Suppressor macrophage treated with lipopolysaccharide for 4 hours (primary cell): Measurements from ENCODE around the gene KRT2.
A peak's percentile ranks its signal among the peaks of the same experiment; 100 is the strongest.

Experiments used
- DNase-seq: peaks from one replicate; pipeline ENCODE4 v3.0.0-alpha.2; 2020

KRT2 gene

DNA sequence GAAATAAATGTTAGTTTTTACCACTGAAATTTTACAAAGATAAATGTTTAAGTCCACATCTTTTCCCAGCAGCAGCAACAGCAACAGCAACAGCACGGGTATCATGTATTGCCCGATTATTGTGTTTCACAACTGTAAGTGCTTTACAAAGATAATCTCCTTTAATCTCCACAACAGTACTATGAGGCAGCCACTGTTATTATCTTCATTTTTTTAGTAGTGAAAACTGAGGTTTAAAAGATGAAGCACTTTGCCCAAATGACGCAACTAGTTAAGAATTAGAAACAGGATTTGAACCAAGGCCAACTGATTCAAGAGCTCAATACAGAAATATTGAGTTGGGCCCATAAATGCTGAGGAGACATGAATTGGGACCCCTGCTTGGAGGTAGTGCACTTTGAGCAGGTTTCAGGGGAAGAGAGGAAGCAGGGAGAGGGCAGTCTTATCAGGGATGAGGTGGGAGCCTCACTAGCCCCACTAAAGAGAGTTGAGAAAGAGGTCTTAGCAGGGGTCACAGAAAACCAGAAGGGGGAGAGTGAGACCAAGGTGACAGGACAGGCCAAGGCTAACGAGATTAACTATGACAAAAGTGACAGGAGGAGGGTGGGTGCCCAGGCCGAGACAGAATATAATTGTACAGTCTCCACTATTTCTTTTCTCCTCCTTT lies 15.3 kb downstream of the KRT2 start:
- no peak for DNase-seq

DNA sequence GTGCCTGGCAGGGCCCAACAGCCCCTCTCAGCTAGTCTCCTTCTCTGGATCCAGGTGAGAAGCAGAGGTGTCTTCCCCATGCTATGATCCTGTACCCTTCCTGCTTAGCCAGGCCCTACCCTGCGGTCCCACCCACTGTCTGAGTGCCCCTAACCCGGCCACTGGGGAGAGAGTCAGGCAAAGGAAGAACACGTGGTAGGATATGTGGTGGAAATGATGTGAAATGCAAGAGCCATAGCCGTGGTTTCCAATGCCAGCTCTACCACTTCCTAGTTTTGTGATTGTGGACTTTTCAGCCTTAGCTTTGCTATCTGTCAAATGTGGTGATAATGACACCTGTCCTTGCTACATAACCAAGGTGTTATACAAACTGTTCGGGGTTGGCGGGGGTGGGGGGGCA lies 15.8 kb downstream of the KRT2 start:
- no peak for DNase-seq

DNA sequence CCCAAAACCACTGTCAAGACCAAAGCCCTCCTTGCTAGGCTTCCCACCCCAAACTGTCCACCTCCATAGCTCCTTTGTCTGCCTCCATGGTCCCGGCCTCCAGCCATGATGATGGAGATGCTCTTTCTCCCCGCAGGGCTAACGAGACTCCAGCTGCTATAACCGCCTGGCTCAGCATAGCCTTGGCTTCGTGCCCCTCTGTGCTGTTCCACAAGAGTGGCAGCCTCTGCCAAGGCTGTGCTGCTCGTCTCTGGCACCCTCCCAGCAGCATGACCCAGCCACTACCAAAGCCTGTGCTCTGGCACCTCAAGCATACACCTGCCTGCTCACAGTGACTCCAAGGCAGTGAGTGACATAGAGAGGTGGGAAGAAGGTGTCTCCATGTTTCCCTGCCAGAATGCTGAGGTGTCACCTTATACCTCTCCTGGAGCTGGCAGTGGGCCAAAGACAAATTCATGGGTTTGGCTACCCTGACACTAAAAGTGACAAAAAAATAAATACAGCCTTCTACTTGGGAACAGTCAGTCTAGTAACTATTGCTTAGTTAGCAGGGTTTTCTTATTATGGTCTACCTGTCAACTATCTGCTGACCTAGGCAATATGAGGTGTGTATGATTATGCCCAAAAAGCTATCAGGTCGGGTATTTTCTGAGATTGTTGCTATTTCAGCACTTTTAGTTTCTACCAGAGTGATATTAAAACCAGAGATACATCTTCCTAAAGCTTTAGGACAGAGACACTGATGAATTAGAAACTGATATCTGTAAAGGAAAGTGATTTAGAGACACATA lies 17.6 kb downstream of the KRT2 start:
- DNase-seq, result no peak

DNA sequence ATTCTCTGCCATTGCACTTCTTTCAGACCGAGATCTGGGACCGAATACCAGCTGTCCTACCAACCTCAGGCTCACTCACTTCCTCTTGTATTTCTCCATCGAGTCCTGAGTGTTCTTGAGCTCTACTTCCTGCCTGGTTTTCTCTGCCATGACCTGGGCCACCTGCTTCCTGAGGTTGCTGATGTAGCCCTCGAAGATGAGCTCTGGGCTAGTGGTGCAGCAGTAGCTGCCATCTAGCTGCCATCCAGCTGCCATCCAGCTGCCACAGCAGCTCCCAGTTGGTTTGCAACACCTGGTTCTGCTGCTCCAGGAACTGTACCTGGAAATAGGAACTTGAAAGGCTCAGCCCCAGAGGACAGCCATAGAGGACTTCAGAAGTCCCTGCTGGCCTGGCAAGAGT lies 18.6 kb downstream of the KRT2 start:
- no peak for DNase-seq

DNA sequence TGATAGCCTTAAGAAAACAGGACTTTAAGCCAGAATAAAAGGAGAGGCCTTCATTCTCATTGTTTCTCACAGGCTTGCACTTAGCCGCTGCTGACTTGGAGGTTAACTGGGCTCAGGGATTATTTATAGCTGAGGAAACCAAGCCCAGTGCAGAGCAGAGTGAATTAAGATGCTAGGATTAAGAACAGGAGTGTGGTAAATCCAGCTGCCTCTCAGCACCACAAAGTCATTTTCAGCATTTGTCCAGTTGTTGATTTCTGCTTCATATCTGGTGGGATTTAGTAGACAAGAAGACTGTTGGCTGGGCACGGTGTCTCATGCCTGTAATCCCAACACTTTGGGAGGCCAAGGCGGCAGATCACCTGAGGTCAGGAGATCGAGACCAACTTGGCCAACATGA lies 19.4 kb downstream of the KRT2 start:
- no peak for DNase-seq

DNA sequence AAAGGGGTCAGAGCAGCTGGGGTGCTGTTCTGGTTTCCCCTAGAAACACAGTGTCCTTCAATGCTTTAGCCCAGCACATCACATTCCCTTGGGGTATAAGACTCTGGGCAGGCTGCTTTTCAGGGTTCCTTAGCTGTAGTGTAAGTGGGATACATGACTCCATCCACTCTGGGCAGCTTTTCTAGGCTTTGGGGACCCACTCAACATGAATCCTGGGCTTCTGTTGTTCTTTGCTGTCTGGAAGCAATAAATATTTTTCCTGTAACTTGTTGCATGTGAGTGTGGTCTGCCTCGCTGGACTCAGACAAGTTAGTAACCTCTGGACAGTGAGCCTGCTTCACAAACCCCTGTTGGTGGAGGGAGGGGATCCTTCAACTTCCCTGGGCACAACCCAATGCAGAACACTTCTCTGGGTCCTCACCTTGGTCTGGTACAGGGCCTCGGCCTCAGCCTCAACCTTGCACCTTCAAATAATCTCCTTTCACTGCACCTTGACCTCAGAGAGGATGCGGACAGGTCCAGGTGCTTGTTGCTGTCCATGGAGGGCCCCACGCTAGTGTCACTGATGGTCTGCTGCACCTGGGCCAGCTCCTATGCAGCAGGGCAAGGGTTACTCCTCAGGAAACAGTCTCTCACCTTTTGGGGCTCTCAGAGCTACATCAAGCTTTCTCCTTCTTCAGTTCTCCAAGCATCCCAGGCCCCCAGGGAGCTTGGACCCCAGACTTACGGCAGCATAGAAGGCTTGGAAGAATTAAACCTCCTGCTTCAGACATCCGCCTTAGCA lies 20.1 kb downstream of the KRT2 start:
- DNase-seq, result no peak

DNA sequence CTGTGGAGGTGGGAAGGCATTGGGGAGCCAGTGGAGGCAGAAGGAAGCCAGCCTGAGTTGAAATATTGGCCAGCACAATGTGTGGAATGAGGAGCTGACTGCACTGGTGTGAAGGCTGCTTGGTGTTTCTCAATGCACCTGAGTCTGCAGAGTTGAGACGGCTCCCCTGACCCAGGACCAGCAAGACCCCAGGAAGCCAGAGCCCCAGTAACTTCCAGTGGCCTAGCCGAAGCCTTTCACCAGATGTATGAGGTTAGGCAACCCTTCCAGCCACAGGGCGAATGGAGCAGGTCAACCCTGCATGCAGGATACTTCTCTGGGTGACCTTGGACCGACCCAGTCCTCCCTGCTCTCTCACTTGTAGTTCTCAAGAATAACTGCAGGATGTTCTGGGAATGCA lies 20.7 kb downstream of the KRT2 start:
- DNase-seq, result no peak

DNA sequence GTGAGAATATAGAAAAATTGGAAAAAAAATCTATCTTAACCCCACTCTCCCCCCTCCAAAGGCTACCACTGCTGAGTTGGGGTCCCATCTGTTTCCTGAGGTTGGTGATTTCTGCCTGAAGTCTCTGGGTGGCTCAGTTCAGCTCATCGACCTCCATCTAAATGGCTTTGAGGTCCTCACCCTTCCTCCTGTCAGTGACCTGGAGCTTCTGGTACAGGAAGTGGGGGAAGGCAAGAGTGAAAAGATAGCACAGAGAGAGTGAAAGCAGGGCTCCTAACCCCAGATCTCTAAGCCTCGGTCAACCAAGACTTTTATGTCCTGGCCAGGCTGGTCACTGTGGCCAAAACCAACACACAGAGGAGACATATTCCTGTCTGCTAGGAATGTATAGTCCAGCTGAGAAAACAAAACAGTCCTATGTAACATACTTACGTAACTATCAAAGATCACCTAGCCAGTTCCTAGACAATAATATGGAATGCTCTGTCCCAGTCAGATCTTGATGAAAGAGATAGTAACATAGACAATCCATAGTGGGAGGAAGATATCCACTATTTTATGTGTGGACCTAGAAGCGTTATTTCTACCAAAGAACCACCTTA lies 21.3 kb downstream of the KRT2 start:
- no peak for DNase-seq

DNA sequence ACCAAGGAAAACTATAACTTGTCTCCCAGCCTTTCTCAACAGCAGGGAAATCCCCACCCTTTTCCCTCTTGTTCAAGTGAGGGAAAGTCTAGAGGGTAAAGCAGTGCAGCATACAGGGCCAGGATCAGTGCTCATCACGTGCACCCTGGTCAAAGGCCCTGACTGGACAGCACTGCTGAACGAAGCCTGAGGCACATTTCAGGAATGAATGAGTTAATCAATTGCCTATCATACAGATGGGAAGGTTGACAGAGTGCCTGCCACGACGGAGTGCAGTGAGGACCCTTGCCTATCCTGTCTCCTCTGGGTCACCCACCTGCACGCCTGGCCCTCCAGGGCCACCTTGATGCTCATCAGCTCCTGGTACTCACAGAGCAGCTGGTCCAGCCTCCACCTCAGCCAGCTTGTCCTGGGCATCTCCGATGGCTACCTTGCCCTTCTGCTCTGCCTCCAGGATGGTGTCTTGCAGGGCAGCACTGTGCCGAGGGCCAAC lies 22.0 kb downstream of the KRT2 start:
- DNase-seq, result no peak

DNA sequence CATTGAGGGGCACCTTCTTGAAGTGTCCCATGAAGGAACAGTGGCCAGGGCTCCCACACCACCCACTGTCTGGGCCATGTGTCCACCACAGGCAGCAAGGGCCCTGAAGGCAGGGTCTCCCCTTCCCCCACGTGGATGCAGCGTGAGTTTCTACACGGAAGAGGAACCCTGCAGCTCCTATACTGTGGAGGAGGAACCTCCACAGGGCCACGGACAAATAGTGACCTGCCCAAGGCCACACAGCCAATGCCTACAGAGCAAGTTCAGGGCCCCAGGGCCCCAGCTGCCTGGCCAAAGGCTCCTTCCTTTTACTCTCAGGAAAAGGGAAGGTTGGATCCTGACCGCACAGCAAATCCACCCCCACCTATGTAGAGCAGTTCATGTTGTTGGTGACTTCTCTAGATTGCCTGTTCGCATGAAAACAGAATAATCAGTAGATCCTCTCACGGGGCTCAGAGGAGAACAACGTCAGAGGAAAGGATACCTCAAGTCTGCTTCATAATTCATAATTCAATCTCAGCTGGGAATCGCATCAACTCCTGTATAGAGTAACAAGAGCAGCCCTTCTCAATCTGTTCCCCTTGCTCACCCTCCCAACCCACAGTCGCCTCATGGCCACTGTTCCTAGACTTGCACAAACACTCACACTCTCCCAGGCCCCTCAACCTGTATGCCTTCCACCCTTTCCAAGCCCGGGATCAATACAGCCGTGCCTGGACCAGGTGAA lies 22.6 kb downstream of the KRT2 start:
- DNase-seq, result no peak

DNA sequence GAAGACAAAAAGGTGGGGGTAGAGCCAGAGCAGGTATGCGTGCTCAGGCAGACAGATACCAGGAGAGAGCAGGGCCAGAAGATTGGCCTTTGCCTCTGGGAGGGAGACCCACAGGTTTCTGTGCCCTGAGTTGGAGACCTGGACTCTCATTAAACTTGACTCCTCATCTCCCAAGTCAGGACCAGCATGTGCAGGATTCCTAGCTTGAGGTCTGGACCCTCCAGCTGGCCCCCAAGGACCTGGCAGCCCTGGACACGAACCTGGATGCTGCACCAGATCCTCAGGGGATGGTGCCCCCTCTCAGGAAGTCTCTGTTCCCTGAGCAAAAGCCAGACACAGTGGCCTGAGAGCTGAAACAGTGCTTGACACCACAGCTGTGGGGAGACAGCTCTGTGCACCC lies 23.2 kb downstream of the KRT2 start:
- no peak for DNase-seq

DNA sequence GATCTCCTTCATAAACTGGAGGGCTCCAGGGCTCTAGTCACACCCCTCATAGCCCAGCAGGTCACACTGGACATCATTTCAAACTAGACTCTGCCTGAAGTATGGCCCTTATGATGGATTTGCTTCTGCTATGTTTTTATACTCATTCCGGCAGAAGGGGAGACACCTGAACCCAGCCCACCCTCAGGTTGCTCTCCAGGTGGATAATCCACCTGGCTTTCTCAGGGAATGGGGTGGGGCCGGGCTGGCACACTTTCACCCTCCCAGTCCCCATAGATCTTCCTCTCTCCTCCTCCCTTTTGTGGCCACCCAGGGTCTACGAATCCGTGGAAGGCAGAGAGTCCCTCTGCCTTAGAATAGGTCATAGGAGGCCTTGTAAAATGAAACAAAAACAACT lies 23.9 kb downstream of the KRT2 start:
- DNase-seq, result no peak

DNA sequence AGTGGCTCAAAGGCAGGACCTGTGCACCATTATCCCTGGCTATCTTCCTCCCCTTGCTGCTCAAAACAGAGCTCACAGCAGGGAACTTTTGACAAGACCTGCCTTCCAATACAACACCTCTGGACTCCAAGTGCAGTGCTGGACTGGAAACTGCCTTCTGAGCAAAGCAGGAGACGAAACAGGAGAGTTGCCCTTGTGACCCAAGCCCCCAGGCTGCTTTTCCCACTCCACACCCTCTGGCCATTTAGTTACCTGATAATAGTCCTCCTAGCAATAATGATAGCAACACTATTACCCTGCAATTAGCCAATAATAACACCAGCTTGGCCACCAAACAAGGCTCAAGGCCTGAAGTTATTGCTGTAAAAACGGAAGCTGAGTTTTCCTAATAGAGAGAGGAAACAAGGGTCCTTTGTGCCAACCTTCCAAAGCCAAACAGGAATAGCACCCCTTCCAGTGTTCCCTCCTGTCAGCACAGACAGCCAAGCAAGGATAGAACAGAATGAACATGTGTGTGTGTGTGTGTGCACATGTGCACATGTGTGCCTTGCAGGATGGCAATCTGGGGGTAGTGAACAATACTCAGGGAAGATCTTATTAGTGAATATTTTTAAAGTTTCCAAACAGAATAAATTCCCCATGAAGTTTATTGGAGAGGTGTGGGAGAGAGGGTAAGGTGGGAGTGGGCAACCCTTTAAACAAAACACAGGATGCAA lies 24.5 kb downstream of the KRT2 start:
- no peak for DNase-seq

DNA sequence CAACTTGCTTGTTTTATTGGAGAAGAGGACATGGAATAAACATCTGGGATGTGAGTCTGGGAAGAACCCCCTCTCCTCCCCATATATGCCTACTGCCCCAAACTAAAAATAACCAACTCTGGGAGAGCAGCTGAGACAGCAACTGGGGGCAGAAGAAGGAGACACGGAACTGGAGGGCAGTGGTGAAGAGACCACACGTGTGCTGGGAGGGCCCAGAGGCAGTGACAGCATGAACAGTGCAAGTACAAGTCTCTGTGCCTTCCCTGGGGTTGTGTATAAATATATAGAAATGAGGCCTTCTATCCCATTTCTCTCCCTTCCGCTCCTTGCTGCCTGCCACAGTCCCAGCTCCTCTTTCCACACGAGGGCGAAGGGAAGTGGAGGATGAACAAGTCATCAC lies 29.7 kb downstream of the KRT2 start:
- no peak for DNase-seq

DNA sequence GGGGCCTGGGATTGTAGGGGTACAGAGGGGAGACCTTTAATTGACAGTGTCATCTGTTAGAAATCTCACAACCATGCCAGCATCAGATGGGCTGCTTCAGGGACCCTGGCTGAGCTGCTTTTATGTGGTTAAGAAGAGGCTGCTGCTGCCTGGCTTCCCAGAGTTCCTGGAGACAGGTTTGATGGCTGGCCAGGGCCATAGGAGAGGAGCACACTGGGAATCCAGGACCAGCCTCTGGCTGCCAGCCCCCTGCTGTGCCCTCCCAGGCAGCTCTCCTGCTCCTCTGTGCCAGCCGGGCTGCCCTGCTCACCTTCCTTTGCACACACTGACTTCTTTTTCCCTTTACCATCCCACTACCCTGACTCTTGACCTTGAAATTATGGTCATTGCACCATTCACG lies 33.1 kb downstream of the KRT2 start:
- DNase-seq, result no peak

DNA sequence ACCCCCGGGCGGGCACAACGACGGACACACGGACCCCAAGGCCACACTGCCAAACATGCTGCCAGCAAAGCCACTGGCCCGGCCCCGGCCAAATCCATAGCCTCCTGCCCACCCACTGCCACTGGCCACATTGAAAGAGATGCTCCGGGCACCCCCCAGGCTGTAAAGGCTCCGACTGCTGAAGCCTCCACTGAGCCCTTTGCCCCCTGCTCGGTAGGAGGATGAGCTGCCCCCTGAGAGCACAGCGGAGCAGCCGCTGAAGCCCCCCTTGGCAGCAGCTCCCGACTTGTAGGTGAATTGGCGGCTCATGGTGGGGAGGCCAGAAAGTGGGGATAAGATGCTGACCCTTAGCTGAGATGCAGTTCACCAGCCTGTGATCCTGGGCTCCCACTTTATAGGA lies 33.8 kb downstream of the KRT2 start, which contains the start of gene KRT73:
Gene KRT73, minus strand, starts transcription at position 344 of the 400 bp plus-strand sequence. Its CDS starts 35 bp downstream, at position 309.
- no peak for DNase-seq

DNA sequence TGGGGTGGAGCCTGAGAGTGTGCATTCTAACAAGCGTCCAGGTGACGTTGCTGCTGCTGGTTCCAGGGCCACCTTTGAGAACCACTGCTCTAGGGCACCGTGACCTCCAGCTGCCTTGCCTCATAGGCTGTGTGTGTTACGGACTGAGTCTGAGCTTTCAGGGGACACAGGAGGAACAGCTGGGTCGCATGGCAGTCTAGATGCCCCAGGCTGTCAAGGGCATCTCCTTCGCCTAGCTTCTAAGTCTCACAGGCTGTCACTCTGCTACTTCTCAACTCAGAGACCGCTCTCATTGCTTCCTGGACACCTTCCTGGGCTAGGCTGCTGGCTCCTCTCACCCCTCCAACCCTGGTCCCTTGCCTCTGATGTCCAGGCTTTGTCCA lies 34.6 kb downstream of the KRT2 start:
- DNase-seq, result no peak

DNA sequence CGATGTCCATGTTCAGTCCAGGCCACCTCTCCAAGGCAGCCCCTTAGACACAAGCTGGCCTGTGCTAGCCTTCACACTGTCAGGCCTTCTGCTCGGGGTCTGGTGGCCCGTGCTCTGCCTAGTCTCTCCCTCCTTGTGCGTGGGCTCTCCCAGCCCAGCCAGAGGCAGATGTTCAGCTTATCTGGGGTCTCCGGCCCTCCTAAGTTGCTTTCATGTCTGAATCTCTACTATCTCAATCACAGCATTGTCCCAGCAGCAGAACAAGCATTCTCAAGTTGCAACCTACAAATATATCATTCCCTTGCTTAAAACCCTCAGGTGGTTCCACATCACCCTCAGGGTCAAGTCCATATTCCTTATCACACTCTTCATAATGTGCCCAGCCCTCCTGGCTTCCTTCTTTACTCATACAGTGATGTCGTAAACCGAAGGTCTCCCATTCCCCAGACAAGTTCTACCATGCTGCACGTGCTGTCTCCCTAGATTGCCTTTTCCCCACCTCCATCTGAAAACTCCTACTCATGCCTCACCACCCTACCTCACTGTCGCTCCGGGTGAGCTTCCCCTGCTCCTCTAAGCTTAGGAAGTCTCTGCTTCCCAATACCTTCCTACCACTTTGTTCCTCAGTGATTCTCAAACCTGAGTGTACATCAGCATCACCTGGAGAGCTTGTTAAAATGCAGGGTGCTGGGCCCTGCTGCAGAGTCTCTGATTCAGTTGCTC lies 35.2 kb downstream of the KRT2 start:
- no peak for DNase-seq

DNA sequence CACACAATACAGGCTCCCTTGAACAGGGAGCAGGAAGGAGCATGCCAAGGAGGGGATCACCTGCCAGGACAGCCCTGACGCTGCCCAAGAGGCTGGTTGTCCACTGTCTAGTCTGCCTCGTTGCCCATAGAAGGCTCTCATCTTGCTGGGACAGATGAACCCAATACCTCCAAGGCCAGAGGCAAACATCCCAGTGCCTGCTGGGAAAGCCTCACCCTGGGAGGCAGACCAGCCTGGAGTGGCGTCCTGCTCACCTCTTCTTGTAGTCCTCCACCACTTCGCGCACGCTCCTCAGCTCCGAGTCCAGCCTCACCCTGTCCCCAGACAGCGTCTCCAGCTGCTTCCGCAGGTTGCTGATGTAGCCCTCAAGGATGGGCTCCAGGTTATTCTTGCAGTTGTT lies 36.1 kb downstream of the KRT2 start:
- DNase-seq, result no peak

DNA sequence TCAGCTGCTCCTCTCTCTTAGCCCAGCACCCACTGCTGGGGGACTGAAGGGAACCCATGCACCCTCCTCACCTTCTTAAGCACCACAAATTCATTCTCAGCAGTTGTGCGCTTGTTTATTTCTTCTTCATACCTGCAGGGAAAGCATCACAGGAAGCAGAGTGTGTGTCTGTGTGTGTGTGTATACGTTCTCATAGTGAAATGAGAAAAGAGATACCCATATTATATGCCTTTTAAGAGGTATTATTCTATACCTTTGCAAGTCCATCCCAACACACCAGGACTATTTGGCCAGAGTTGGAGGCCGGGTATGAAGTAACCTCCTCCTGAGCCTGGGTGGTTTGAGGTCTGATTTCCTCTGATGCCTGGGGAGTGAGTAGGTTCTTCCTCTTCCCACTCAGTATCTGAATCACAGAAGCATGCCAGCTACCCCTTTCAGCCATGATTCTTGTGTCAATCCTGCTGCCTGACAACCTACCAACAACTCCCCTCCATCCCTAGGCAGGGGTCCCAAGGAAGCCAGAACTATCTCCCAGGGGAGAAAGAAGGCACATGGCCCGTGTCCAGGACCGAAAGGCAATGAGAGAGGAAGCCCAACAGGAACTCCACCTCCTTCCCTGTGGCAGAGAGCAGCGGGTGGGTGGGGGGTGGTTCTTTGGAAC lies 36.7 kb downstream of the KRT2 start:
- DNase-seq, result peak; percentile 59
